Stomach (tissue), 4 donors: ENCODE measurements around the gene CAND2.
"Not testable (repeated sequence)": the region's sequence is repeated elsewhere in the genome, so short reads cannot be mapped to it uniquely, and the experiment has no call there.

Source experiments
- EP300 ChIP-seq: sonication (generic); formaldehyde crosslinking; IDR thresholded peaks from one replicate; pipeline ENCODE4 v1.6.1; 2017; ENCODE audit warnings: antibody characterized with exemption
- POLR2A ChIP-seq, 4 donors: fragments of 450-650 bp; IDR thresholded peaks; one replicate each; pipeline ENCODE4 v1.6.1; 2016; ENCODE audit warnings: antibody characterized with exemption in 4 of 4, control low read depth in 2 of 4, mild to moderate bottlenecking in 1 of 4, moderate library complexity in 1 of 4
- POLR2AphosphoS5 ChIP-seq, 3 donors: sonication (generic); formaldehyde crosslinking; IDR thresholded peaks; one replicate each; pipeline ENCODE4 v1.6.1; 2016; ENCODE audit warnings: antibody characterized with exemption in 3 of 3
- TF ChIP-seq, protein P1 (sequence below), 7 experiments: fragments of 450-650 bp in 4 of 7; fragments of 200-600 bp in 3 of 7; sonication (generic) in 3 of 7; IDR thresholded peaks; one replicate each; pipeline ENCODE4 v1.5.1; 2016 to 2019; ENCODE audit warnings: antibody characterized with exemption in 7 of 7, control low read depth in 2 of 7, mild to moderate bottlenecking in 1 of 7

DNA sequence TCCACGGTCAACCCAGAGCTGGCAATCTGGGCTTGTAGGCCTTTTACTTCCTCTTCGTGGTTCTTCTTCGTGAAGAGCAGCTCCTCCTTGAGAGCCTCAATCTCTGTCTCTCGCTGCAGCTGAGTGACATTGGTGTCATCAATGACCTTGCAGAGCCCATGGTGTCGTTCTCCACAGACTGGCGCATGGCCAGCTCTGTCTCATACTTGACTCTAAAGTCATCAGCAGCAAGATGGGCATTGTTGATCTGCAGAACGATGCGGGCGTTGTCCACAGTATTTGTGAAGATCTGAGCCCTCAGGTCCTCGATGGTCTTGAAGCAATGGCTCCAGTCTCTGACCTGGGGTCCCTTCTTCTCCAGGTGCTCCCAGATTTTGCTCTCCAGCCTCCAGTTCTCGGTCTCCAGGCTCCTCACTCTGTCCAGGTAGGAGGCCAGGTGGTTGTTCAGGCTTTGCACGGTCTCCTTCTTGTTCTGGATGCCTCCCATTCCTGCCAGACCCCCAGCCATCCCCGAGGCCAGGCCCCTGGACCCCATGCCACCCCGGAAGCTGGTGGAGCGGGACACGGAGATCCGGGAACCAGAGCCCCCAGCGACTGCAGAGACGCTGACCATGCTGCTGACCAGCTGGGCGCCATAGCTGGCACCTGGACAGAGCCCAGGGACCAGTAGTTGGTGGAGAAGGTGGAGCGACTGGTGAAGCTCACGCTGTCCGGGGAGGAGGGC lies 8.4 kb upstream of the CAND2 start:
- TF ChIP-seq POLR2A (IDR thresholded peaks at IDR 0.05); EP300; POLR2AphosphoS5 (IDR thresholded peaks at IDR 0.05): not testable (repeated sequence)
- TF ChIP-seq, protein P1, sequence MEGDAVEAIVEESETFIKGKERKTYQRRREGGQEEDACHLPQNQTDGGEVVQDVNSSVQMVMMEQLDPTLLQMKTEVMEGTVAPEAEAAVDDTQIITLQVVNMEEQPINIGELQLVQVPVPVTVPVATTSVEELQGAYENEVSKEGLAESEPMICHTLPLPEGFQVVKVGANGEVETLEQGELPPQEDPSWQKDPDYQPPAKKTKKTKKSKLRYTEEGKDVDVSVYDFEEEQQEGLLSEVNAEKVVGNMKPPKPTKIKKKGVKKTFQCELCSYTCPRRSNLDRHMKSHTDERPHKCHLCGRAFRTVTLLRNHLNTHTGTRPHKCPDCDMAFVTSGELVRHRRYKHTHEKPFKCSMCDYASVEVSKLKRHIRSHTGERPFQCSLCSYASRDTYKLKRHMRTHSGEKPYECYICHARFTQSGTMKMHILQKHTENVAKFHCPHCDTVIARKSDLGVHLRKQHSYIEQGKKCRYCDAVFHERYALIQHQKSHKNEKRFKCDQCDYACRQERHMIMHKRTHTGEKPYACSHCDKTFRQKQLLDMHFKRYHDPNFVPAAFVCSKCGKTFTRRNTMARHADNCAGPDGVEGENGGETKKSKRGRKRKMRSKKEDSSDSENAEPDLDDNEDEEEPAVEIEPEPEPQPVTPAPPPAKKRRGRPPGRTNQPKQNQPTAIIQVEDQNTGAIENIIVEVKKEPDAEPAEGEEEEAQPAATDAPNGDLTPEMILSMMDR (IDR thresholded peaks at IDR 0.05): not testable (repeated sequence)
